ENCODE results near the gene MAGEH1.

Gene MAGEH1

GRCh38 chrX:55490974-55491373, 39.0 kb downstream of the MAGEH1 start:
- DNase-seq = no peak
